HCT116 (cell line): ENCODE results near the gene TAF10. TPM values are rescaled to one million over a fixed set of nuclear protein-coding genes. Genes with fewer than 3 reads are reported as not detected.

ENCODE experiments used
- ATAC-seq: fragments of 200-7000 bp; cut with Tn5 transposase; 2 replicates; pipeline ENCODE4 v1.9.1; 2020; ENCODE audit warnings: mild to moderate bottlenecking, moderate library complexity
- BruUV-seq: library from RNA; stranded (reverse); fragments of 400-500 nt; replicated peaks from 2 replicates; lab custom pipeline; 2021; lab: Mats Ljungman, UMichigan
- CTCF ChIA-PET: fragments of 300-600 bp; sonication (Branson Sonifier 250); formaldehyde crosslinking; loops from one replicate; lab custom pipeline; 2021; ENCODE audit warnings: antibody characterized with exemption; lab: Charles Lee
- POLR2A ChIA-PET: fragments of 300-600, 350-600 bp; sonication (Branson Sonifier 250); formaldehyde crosslinking; loops from one replicate; lab custom pipeline; 2021; ENCODE audit warnings: antibody characterized with exemption; lab: Charles Lee
- RAD21 ChIA-PET, 2 experiments: fragments of 300-600 bp; sonication (Branson Sonifier 250); formaldehyde crosslinking; loops; one replicate each; lab custom pipeline; 2023; ENCODE audit warnings: low total read pairs in 2 of 2; ENCODE audit not compliant: uncharacterized antibody in 2 of 2, unreplicated experiment in 2 of 2, low non-redundant PET in 1 of 2; lab: Charles Lee
- DNase-seq: peaks from one replicate; pipeline ENCODE4 v3.0.0-alpha.2; 2010; ENCODE audit warnings: low read depth, low spot score
- H2AFZ ChIP-seq: fragments of 200-600 bp; shearing (Covaris generic), sonication (generic); 2 replicates; pipeline ENCODE4 v1.6.1; 2017; ENCODE audit warnings: low read depth, mixed run types, mixed read lengths, antibody characterized with exemption, low read length; ENCODE audit not compliant: poor library complexity, severe bottlenecking
- H3K27ac ChIP-seq: 2 replicates; pipeline ENCODE4 v1.5.1; 2012; ENCODE audit warnings: low read depth, low read length
- H3K27me3 ChIP-seq: fragments of 200-600 bp; sonication (generic); 2 replicates; pipeline ENCODE4 v1.6.1; 2016; ENCODE audit warnings: mixed run types, low read length, mixed read lengths; ENCODE audit not compliant: insufficient read depth
- H3K36me3 ChIP-seq, 2 experiments: fragments of 200-500 bp in 1 of 2; fragments of 200-600 bp in 1 of 2; sonication (Bioruptor generic) in 1 of 2; sonication (generic) in 1 of 2; 2 replicates each; pipeline versions ENCODE4 v1.5.1 to v1.6.1; 2014 to 2016; ENCODE audit warnings: low read length in 2 of 2, inconsistent platforms in 1 of 2, mixed read lengths in 1 of 2, mixed run types in 1 of 2; ENCODE audit not compliant: insufficient read depth in 2 of 2, control insufficient read depth in 1 of 2
- H3K4me1 ChIP-seq, 2 experiments: fragments of 200-600 bp in 1 of 2; sonication (generic) in 1 of 2; 2 replicates each; pipeline versions ENCODE4 v1.5.1 to v1.6.1; 2012 to 2017; ENCODE audit warnings: low read length in 2 of 2, inconsistent platforms in 1 of 2, mild to moderate bottlenecking in 1 of 2, mixed read lengths in 1 of 2, mixed run types in 1 of 2, moderate library complexity in 1 of 2; ENCODE audit not compliant: insufficient read depth in 2 of 2, control insufficient read depth in 1 of 2
- H3K4me2 ChIP-seq: fragments of 200-600 bp; sonication (generic); 2 replicates; pipeline ENCODE4 v1.6.1; 2017; ENCODE audit warnings: mixed run types, low read length, mixed read lengths
- H3K4me3 ChIP-seq, 2 experiments: fragments of 200-600 bp in 1 of 2; sonication (generic) in 1 of 2; replicated peaks in 1 of 2; 2 replicates each; pipeline ENCODE4 v1.5.1; 2011 to 2016; ENCODE audit warnings: low read length in 2 of 2, control low read depth in 1 of 2, low read depth in 1 of 2, mild to moderate bottlenecking in 1 of 2, mixed read lengths in 1 of 2, mixed run types in 1 of 2
- H3K79me2 ChIP-seq: fragments of 200-600 bp; sonication (generic); 2 replicates; pipeline ENCODE4 v1.6.1; 2017; ENCODE audit warnings: mild to moderate bottlenecking, mixed run types, low read length, moderate library complexity, mixed read lengths; ENCODE audit not compliant: insufficient read depth
- H3K9ac ChIP-seq: fragments of 200-600 bp; sonication (generic); 2 replicates; pipeline ENCODE4 v1.6.1; 2016; ENCODE audit warnings: low read length, mixed read lengths
- H3K9me2 ChIP-seq: fragments of 200-600 bp; sonication (generic), shearing (Covaris generic); 2 replicates; pipeline ENCODE4 v1.6.1; 2017; ENCODE audit warnings: mixed run types, mild to moderate bottlenecking, moderate library complexity; ENCODE audit not compliant: insufficient read depth
- H3K9me3 ChIP-seq, 2 experiments: fragments of 200-500 bp in 1 of 2; fragments of 200-600 bp in 1 of 2; sonication (Bioruptor generic) in 1 of 2; sonication (generic) in 1 of 2; 2 replicates each; pipeline ENCODE4 v1.6.1; 2014 to 2017; ENCODE audit warnings: low read length in 2 of 2, mixed read lengths in 2 of 2, inconsistent platforms in 1 of 2, low read depth in 1 of 2, mild to moderate bottlenecking in 1 of 2, mixed run types in 1 of 2, moderate library complexity in 1 of 2; ENCODE audit not compliant: control insufficient read depth in 1 of 2, insufficient read depth in 1 of 2
- H4K20me1 ChIP-seq: fragments of 200-600 bp; sonication (generic), shearing (Covaris generic); 2 replicates; pipeline ENCODE4 v1.6.1; 2017; ENCODE audit warnings: mixed run types, mild to moderate bottlenecking, moderate library complexity; ENCODE audit not compliant: insufficient read depth
- CEBPB ChIP-seq: IDR thresholded peaks from 2 replicates; pipeline ENCODE4 v1.6.1; 2012; ENCODE audit warnings: low read depth
- ELF1 ChIP-seq: IDR thresholded peaks from 2 replicates; pipeline ENCODE4 v1.6.1; 2012; ENCODE audit warnings: low read depth, borderline replicate concordance
- EZH2phosphoT487 ChIP-seq: fragments of 200-600 bp; IDR thresholded peaks from 2 replicates; pipeline ENCODE4 v1.6.1; 2018; ENCODE audit warnings: antibody characterized with exemption, borderline replicate concordance
- FOSL1 ChIP-seq: IDR thresholded peaks from 2 replicates; pipeline ENCODE4 v1.6.1; 2012; ENCODE audit warnings: low read depth
- JUND ChIP-seq: IDR thresholded peaks from 2 replicates; pipeline ENCODE4 v1.6.1; 2012
- RAD21 ChIP-seq: IDR thresholded peaks from 2 replicates; pipeline ENCODE4 v1.6.1; 2012; ENCODE audit warnings: low read depth, mild to moderate bottlenecking
- SP1 ChIP-seq: IDR thresholded peaks from 2 replicates; pipeline ENCODE4 v1.6.1; 2012; ENCODE audit warnings: low read depth
- SRF ChIP-seq: IDR thresholded peaks from 2 replicates; pipeline ENCODE4 v1.6.1; 2012; ENCODE audit warnings: low read depth
- TCF7L2 ChIP-seq: IDR thresholded peaks from 2 replicates; pipeline ENCODE4 v1.7.0; 2011; ENCODE audit warnings: borderline replicate concordance, inconsistent platforms; ENCODE audit not compliant: insufficient read depth, insufficient read length; ENCODE audit errors: extremely low read depth
- YY1 ChIP-seq: IDR thresholded peaks from 2 replicates; pipeline ENCODE4 v1.6.1; 2011; ENCODE audit warnings: low read length, low read depth, moderate library complexity, mild to moderate bottlenecking; ENCODE audit not compliant: insufficient replicate concordance; ENCODE audit errors: extremely low read depth
- ZFX ChIP-seq: fragments of 450-650 bp; IDR thresholded peaks from 2 replicates; pipeline ENCODE4 v1.6.1; 2017
- ZNF274 ChIP-seq: fragments of 200-500 bp; sonication (Bioruptor generic); IDR thresholded peaks from 2 replicates; pipeline ENCODE4 v1.6.1; 2014; ENCODE audit warnings: mild to moderate bottlenecking, low read depth, low read length, inconsistent platforms
- intact Hi-C: fragments of 100-400 bp; cut with micrococcal nuclease; formaldehyde crosslinking; loops from 2 replicates; pipeline ENCODE4 v1.10.0; 2022
- total RNA-seq: library from RNA; stranded (reverse); gene quantifications from one replicate; pipeline ENCODE4 v1.2.1, GENCODE V29; 2021; ENCODE audit not compliant: unreplicated experiment
- TF ChIP-seq, protein P1 (sequence below): IDR thresholded peaks from 2 replicates; pipeline ENCODE4 v1.6.1; 2012
- TF ChIP-seq, protein P2 (sequence below), 3 experiments: fragments of 200-600 bp in 1 of 3; sonication (generic) in 1 of 3; IDR thresholded peaks in 2 of 3; conservative IDR thresholded peaks in 1 of 3; 2 replicates each; pipeline ENCODE4 v1.5.1; 2012 to 2017; ENCODE audit warnings: low read depth in 2 of 3, low read length in 2 of 3, antibody characterized with exemption in 1 of 3, borderline replicate concordance in 1 of 3, control low read depth in 1 of 3, mild to moderate bottlenecking in 1 of 3, mixed read lengths in 1 of 3, mixed run types in 1 of 3, moderate library complexity in 1 of 3; ENCODE audit not compliant: insufficient read depth in 1 of 3

The TAF10 gene
- total RNA-seq, 1 experiment from 2014 or later: 151 TPM

DNA sequence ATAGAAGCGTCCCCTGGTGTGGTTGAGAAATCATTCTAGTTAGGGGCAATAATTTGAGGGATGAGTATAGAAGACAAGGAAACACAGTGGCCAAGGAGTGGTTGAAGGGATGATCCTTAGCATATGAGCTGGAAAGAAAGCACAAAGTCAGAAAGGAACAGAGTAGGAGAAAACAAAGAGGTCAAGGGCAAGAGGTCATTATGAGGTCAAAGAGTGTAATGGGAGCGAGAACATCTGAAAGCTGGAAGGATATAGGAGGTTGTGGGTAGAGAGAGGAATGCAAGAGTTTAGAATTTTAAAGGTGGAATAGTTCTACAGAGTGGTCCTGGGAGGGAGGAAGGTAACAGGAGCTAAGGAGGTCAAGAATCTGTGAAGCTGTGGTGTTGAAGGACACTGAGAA, 41.6 kb upstream of the TAF10 start (continued):
- no peak for TF ChIP-seq JUND
- no peak for TF ChIP-seq ELF1
- TF ChIP-seq, protein P1, sequence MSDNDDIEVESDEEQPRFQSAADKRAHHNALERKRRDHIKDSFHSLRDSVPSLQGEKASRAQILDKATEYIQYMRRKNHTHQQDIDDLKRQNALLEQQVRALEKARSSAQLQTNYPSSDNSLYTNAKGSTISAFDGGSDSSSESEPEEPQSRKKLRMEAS: no peak
- no peak for TF ChIP-seq RAD21
- TF ChIP-seq SP1: no peak
- no peak for TF ChIP-seq EZH2phosphoT487
- TF ChIP-seq ZFX: no peak

DNA sequence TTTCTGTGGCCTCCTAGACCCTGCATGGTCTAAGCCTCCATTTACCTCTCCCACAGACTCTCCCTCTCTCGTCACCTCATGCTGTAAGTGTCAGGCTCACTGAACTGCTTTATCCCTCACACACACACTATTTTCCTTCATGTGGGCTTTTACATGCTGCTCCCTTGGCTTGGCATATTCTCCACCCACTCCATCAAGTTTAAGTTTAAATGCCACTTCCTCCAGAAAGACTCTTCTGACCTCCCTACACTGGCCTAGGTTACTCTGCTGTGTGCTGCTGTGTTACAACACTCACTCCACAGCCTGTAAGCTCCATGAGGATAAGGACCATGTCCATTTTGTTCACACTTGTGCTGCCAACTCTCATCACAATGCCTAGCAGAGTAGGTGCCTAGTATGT, 41.1 kb upstream of the TAF10 start:
- POLR2A ChIA-PET: no interaction called here
- Histone ChIP-seq H3K9me3 (no peaks in the 10 kb centered on the region), H2AFZ (no peak overlapping the region), H3K27ac (no peak overlapping the region), H3K36me3 (no peaks in the 10 kb centered on the region), H3K27me3 (peaks cover 38% of the 10 kb centered on the region; the same call in 1 of the 2 replicates), H3K4me2 (no peak overlapping the region), H3K9me2 (no peaks in the 10 kb centered on the region), H3K4me3 (no peak overlapping the region), H3K79me2 (no peaks in the 10 kb centered on the region), H3K9ac (no peak overlapping the region), H4K20me1 (no peaks in the 10 kb centered on the region), H3K4me1 (peaks cover 0 to 7% of the 10 kb centered on the region in 2 experiments; a peak in 2 of 4 replicates)
- no TSS peak for BruUV-seq
- intact Hi-C loops: no loop called here
- no peak for TF ChIP-seq YY1
- no peak for TF ChIP-seq SRF
- no peak for TF ChIP-seq CEBPB
- no peak for TF ChIP-seq JUND
- TF ChIP-seq ZNF274: no peak
- TF ChIP-seq TCF7L2: no peak
- TF ChIP-seq FOSL1: no peak
- TF ChIP-seq, protein P2, sequence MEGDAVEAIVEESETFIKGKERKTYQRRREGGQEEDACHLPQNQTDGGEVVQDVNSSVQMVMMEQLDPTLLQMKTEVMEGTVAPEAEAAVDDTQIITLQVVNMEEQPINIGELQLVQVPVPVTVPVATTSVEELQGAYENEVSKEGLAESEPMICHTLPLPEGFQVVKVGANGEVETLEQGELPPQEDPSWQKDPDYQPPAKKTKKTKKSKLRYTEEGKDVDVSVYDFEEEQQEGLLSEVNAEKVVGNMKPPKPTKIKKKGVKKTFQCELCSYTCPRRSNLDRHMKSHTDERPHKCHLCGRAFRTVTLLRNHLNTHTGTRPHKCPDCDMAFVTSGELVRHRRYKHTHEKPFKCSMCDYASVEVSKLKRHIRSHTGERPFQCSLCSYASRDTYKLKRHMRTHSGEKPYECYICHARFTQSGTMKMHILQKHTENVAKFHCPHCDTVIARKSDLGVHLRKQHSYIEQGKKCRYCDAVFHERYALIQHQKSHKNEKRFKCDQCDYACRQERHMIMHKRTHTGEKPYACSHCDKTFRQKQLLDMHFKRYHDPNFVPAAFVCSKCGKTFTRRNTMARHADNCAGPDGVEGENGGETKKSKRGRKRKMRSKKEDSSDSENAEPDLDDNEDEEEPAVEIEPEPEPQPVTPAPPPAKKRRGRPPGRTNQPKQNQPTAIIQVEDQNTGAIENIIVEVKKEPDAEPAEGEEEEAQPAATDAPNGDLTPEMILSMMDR (IDR thresholded peaks at IDR 0.05 in 2 of 3, conservative IDR thresholded peaks at IDR 0.05 in 1 of 3; ENCODE audit: borderline replicate concordance in 1 of 3, insufficient read depth in 1 of 3, low read depth in 2 of 3, low read length in 2 of 3): no peak
- DNase-seq (no peak), ATAC-seq (no peak)
- CTCF ChIA-PET: no interaction called here
- RAD21 ChIA-PET: no interaction called here
